HCT116 (cell line): Measurements from ENCODE around the gene IFNA10.
"Not testable (repeated sequence)": the region's sequence is repeated elsewhere in the genome, so short reads cannot be mapped to it uniquely, and the experiment has no call there.

ENCODE experiments used
- ATF3 ChIP-seq: IDR thresholded peaks from 2 replicates; pipeline ENCODE4 v1.6.1; 2012
- CBX3 ChIP-seq: IDR thresholded peaks from 2 replicates; pipeline ENCODE4 v1.6.1; 2012; ENCODE audit warnings: low read depth
- CTCF ChIP-seq, 3 experiments: fragments of 200-600 bp in 1 of 3; sonication (generic) in 1 of 3; IDR thresholded peaks in 2 of 3; conservative IDR thresholded peaks in 1 of 3; 2 replicates each; pipeline ENCODE4 v1.5.1; 2012 to 2017; ENCODE audit warnings: low read depth in 2 of 3, low read length in 2 of 3, antibody characterized with exemption in 1 of 3, borderline replicate concordance in 1 of 3, control low read depth in 1 of 3, mild to moderate bottlenecking in 1 of 3, mixed read lengths in 1 of 3, mixed run types in 1 of 3, moderate library complexity in 1 of 3; ENCODE audit not compliant: insufficient read depth in 1 of 3
- EZH2 ChIP-seq: fragments of 200-600 bp; sonication (generic); IDR thresholded peaks from 2 replicates; pipeline ENCODE4 v1.6.1; 2017; ENCODE audit warnings: antibody characterized with exemption, mixed run types
- POLR2A ChIP-seq: IDR thresholded peaks from 2 replicates; pipeline ENCODE4 v1.7.0; 2011; ENCODE audit warnings: borderline replicate concordance; ENCODE audit not compliant: insufficient read depth, insufficient read length; ENCODE audit errors: extremely low read depth
- POLR2AphosphoS5 ChIP-seq: IDR thresholded peaks from 2 replicates; pipeline ENCODE4 v1.6.1; 2011; ENCODE audit warnings: mild to moderate bottlenecking, low read depth, low read length, moderate library complexity
- SP1 ChIP-seq: IDR thresholded peaks from 2 replicates; pipeline ENCODE4 v1.6.1; 2012; ENCODE audit warnings: low read depth

GRCh38 chr9:21213411-21214326, 6.7 kb upstream of the IFNA10 start:
- TF ChIP-seq POLR2A, EZH2, SP1, POLR2AphosphoS5, CBX3, ATF3: not testable (repeated sequence)
- TF ChIP-seq CTCF (IDR thresholded peaks at IDR 0.05 in 2 of 3, conservative IDR thresholded peaks at IDR 0.05 in 1 of 3; ENCODE audit: borderline replicate concordance in 1 of 3, insufficient read depth in 1 of 3, low read depth in 2 of 3, low read length in 2 of 3), result peak; percentile 34 to 66 (median 59); a peak in 5 of 6 replicates
